ENCODE data around the gene HAUS1. TPM values are rescaled to one million over a fixed set of nuclear protein-coding genes. Genes with fewer than 3 reads are reported as not detected.

Gene HAUS1
- total RNA-seq (10 to 100 TPM; 19.8 to 20.7 TPM), polyA plus RNA-seq (10 to 100 TPM; 35.1 to 48.4 (median 46.0) TPM), total RNA-seq (11.1 to 32.0 (median 19.2) reads per million in 6 experiments)

- Mint-ChIP-seq H3K27ac (peak within 1 kb of the TSS; percentile 75 to 98 (median 94)), H3K9me3 (no peaks in the 10 kb centered on the region), H3K4me1 (peaks cover 4 to 37% (median 26%) of the 10 kb centered on the region in 4 donors), H3K36me3 (peaks cover 0 to 15% (median 5%) of the 10 kb centered on the region in 3 donors), H3K27me3 (no peaks in the 10 kb centered on the region), H3K4me3 (peak within 1 kb of the TSS; percentile 93 to 99 (median 98))
- ATAC-seq (peak; percentile 96 to 98), DNase-seq (peak; percentile 59 to 87 (median 74))
- POLR2A ChIA-PET = interaction anchor here (1.0 to 1.1 kb wide), 2 partner anchors 7 to 9 kb away, joined by 3 read pairs; no protein-coding TSS in a partner anchor
These were observed at the start of gene HAUS1 for GRCh38 chr18:46104128-46104911. TSS of gene HAUS1 (plus strand) at chr18:46104385. CDS start at chr18:46104412, 27 bp downstream.

- POLR2A ChIA-PET = interaction anchor here (0.8 to 1.2 kb wide), 3 partner anchors 15 to 16 kb away, joined by 3 read pairs; no protein-coding TSS in a partner anchor
- DNase-seq (peak in 1 of 10 donors; percentile 27), ATAC-seq (peak; percentile 64 to 65)
- Mint-ChIP-seq H3K4me3 (peak overlapping the region; percentile 11 to 69 (median 44)), H3K4me1 (peaks cover 11 to 45% (median 34%) of the 10 kb centered on the region in 4 donors), H3K27me3 (no peaks in the 10 kb centered on the region), H3K27ac (peak overlapping the region; percentile 39 to 92 (median 84)), H3K36me3 (no peaks in the 10 kb centered on the region), H3K9me3 (no peaks in the 10 kb centered on the region)
These were observed 49.0 kb upstream of the HAUS1 start for GRCh38 chr18:46054956-46055837.

GRCh38 chr18:46055838-46056230 is 48.4 kb upstream of the HAUS1 start:
- ATAC-seq = no peak
- peaks cover 11 to 45% (median 37%) of the 10 kb centered on the region in 4 donors for H3K4me1 Mint-ChIP-seq
- H3K4me3 Mint-ChIP-seq = peak overlapping the region in 9 of 10 donors; percentile 11 to 69 (median 46)
- no peaks in the 10 kb centered on the region for H3K9me3 Mint-ChIP-seq
- H3K27me3 Mint-ChIP-seq = no peaks in the 10 kb centered on the region
- H3K36me3 Mint-ChIP-seq = no peaks in the 10 kb centered on the region
- peak overlapping the region; percentile 39 to 92 (median 84) for H3K27ac Mint-ChIP-seq
- peak in 1 of 10 donors; percentile 16 for DNase-seq
- POLR2A ChIA-PET = interaction anchor here (0.8 to 1.2 kb wide), 2 partner anchors 15 to 16 kb away, joined by 3 read pairs; no protein-coding TSS in a partner anchor

- POLR2A ChIA-PET = no interaction called here
- H3K27ac Mint-ChIP-seq = no peak overlapping the region
- peaks cover 6 to 29% (median 16%) of the 10 kb centered on the region in 4 donors for H3K4me1 Mint-ChIP-seq
- no peaks in the 10 kb centered on the region for H3K36me3 Mint-ChIP-seq
- no peak for DNase-seq
- no peaks in the 10 kb centered on the region for H3K9me3 Mint-ChIP-seq
- no peak overlapping the region for H3K4me3 Mint-ChIP-seq
- no peaks in the 10 kb centered on the region for H3K27me3 Mint-ChIP-seq
- no peak for ATAC-seq
These were observed 43.8 kb upstream of the HAUS1 start for GRCh38 chr18:46060359-46060841.

GRCh38 chr18:46061387-46061786 is 42.8 kb upstream of the HAUS1 start:
- Mint-ChIP-seq H3K4me3 (no peak overlapping the region), H3K4me1 (peaks cover under 1 to 19% (median 8%) of the 10 kb centered on the region in 4 donors), H3K27ac (peak overlapping the region in 1 of 10 donors; percentile 0), H3K9me3 (no peaks in the 10 kb centered on the region), H3K36me3 (no peaks in the 10 kb centered on the region), H3K27me3 (no peaks in the 10 kb centered on the region)
- DNase-seq = no peak
- ATAC-seq = no peak
- POLR2A ChIA-PET = interaction anchor here (1.1 to 2.0 kb wide), 2 partner anchors 10 to 12 kb away, joined by 3 to 6 read pairs; no protein-coding TSS in a partner anchor

GRCh38 chr18:46061796-46062195 is 42.4 kb upstream of the HAUS1 start:
- H3K36me3 Mint-ChIP-seq = no peaks in the 10 kb centered on the region
- H3K27ac Mint-ChIP-seq = peak overlapping the region in 2 of 10 donors; percentile 0 to 86
- DNase-seq = no peak
- no peak for ATAC-seq
- no peak overlapping the region for H3K4me3 Mint-ChIP-seq
- POLR2A ChIA-PET = interaction anchor here (1.1 to 2.0 kb wide), 2 partner anchors 10 to 12 kb away, joined by 3 to 6 read pairs; no protein-coding TSS in a partner anchor
- no peaks in the 10 kb centered on the region for H3K9me3 Mint-ChIP-seq
- peaks cover 0 to 17% (median 7%) of the 10 kb centered on the region in 4 donors for H3K4me1 Mint-ChIP-seq
- no peaks in the 10 kb centered on the region for H3K27me3 Mint-ChIP-seq

- Mint-ChIP-seq H3K27me3 (no peaks in the 10 kb centered on the region), H3K36me3 (peaks cover 0 to 4% (median 0%) of the 10 kb centered on the region in 3 donors), H3K27ac (no peak overlapping the region), H3K9me3 (no peaks in the 10 kb centered on the region), H3K4me3 (no peak overlapping the region), H3K4me1 (peaks cover 0 to 19% (median 8%) of the 10 kb centered on the region in 4 donors)
- ATAC-seq (no peak), DNase-seq (no peak)
- POLR2A ChIA-PET = interaction anchor here (2.0 kb wide), 1 partner anchor 9 kb away, joined by 6 read pairs; no protein-coding TSS in a partner anchor
These were observed 41.4 kb upstream of the HAUS1 start for GRCh38 chr18:46062781-46063180.

GRCh38 chr18:46067438-46068007 is 36.7 kb upstream of the HAUS1 start:
- no peak overlapping the region for H3K27ac Mint-ChIP-seq
- ATAC-seq (no peak), DNase-seq (no peak)
- peaks cover 0 to 4% (median 0%) of the 10 kb centered on the region in 3 donors for H3K36me3 Mint-ChIP-seq
- no peak overlapping the region for H3K4me3 Mint-ChIP-seq
- peaks cover 9 to 41% (median 33%) of the 10 kb centered on the region in 4 donors for H3K4me1 Mint-ChIP-seq
- H3K27me3 Mint-ChIP-seq = no peaks in the 10 kb centered on the region
- no peaks in the 10 kb centered on the region for H3K9me3 Mint-ChIP-seq
- POLR2A ChIA-PET = interaction anchor here (0.7 kb wide), 2 partner anchors 105 to 141 kb away, joined by 3 to 5 read pairs; no protein-coding TSS in a partner anchor

GRCh38 chr18:46068763-46069162 is 35.4 kb upstream of the HAUS1 start:
- no peaks in the 10 kb centered on the region for H3K9me3 Mint-ChIP-seq
- H3K4me3 Mint-ChIP-seq = peak overlapping the region in 1 of 10 donors; percentile 3
- POLR2A ChIA-PET = no interaction called here

GRCh38 chr18:46069524-46069923 is 34.7 kb upstream of the HAUS1 start:
- H3K4me1 Mint-ChIP-seq = peaks cover 10 to 49% (median 46%) of the 10 kb centered on the region in 4 donors
- POLR2A ChIA-PET = interaction anchor here (0.6 kb wide), 1 partner anchor 17 kb away, joined by 3 read pairs; no protein-coding TSS in a partner anchor
- H3K36me3 Mint-ChIP-seq = peaks cover 0 to 4% (median 0%) of the 10 kb centered on the region in 3 donors
- H3K27me3 Mint-ChIP-seq = no peaks in the 10 kb centered on the region
- no peak for DNase-seq
- H3K27ac Mint-ChIP-seq = peak overlapping the region in 6 of 10 donors; percentile 1 to 42 (median 18)
- no peaks in the 10 kb centered on the region for H3K9me3 Mint-ChIP-seq
- peak overlapping the region in 4 of 10 donors; percentile 4 to 82 (median 25) for H3K4me3 Mint-ChIP-seq
- ATAC-seq = no peak

More at GRCh38 chr18:46068763-46069162, 35.4 kb upstream of the HAUS1 start:
- Mint-ChIP-seq H3K36me3 (peaks cover 0 to 4% (median 0%) of the 10 kb centered on the region in 3 donors), H3K27me3 (no peaks in the 10 kb centered on the region), H3K4me1 (peaks cover 12 to 50% (median 42%) of the 10 kb centered on the region in 4 donors), H3K27ac (peak overlapping the region in 3 of 10 donors; percentile 25 to 62 (median 60))
- DNase-seq = no peak
- ATAC-seq = no peak

- H3K9me3 Mint-ChIP-seq = no peaks in the 10 kb centered on the region
- H3K27ac Mint-ChIP-seq = peak overlapping the region in 4 of 10 donors; percentile 16 to 75 (median 63)
- peaks cover 0 to 4% (median 0%) of the 10 kb centered on the region in 3 donors for H3K36me3 Mint-ChIP-seq
- ATAC-seq (no peak), DNase-seq (no peak)
- POLR2A ChIA-PET = interaction anchor here (1.7 kb wide), 1 partner anchor 35 kb away, joined by 6 read pairs; no protein-coding TSS in a partner anchor
- H3K4me1 Mint-ChIP-seq = peaks cover 10 to 48% (median 46%) of the 10 kb centered on the region in 4 donors
- H3K27me3 Mint-ChIP-seq = no peaks in the 10 kb centered on the region
- peak overlapping the region in 8 of 10 donors; percentile 65 to 89 (median 80) for H3K4me3 Mint-ChIP-seq
These were observed 34.0 kb upstream of the HAUS1 start for GRCh38 chr18:46070232-46070631.
